ENCODE results near the gene RIN3. TPM values are rescaled to one million over a fixed set of nuclear protein-coding genes. Genes with fewer than 3 reads are reported as not detected.

The RIN3 gene
- total RNA-seq, 1 donor from 2014 or later = 28.0 TPM

DNA sequence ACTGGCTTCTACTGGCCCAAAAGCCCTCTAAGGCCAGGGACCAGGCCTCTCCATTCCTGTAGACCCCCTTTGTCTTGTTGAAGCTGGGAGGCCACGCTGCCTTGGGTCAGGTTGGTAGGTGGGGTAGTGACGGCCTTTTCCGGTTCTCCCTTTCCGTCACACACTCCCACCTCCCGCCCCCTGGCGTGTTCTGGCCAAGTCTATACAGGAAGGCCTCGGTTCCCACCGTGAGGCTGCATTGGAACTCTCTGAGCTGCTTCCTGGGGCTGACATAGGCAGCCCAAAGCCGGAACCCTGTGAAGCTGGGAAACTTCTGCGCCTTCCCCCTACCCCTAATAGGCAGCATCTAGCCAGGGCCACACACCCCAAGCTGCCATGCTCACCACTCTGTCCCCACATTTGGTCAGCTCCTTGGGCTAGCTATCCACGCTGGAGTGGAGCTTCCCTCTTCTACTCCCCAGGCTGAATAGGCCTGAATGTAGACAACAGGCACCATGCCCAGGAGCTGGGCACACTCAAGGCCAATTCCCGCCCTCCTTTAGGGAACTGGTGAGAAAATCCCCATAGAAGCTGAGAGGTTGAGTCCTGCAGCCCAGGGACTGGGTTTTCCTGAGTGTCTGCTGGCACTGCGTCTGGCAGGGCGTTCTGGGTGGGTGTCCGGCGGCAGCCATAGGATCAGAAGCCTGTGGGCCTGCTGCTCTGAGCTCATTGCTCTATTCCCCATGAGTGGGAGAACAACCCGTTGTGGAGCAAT is 35.7 kb downstream of the RIN3 start:
- Mint-ChIP-seq H3K27me3 (ENCODE audit: low read depth, unreplicated experiment) (no peaks in the 10 kb centered on the region), H3K4me3 (ENCODE audit: unreplicated experiment) (no peak overlapping the region), H3K9me3 (ENCODE audit: unreplicated experiment) (no peaks in the 10 kb centered on the region), H3K27ac (ENCODE audit: unreplicated experiment) (no peak overlapping the region), H3K36me3 (ENCODE audit: low read depth, unreplicated experiment) (peaks cover 1% of the 10 kb centered on the region), H3K4me1 (ENCODE audit: low read depth, unreplicated experiment) (peaks cover 19% of the 10 kb centered on the region)
- Histone ChIP-seq H4K20me1 (ENCODE audit: insufficient read depth, low read length) (peaks cover 11% of the 10 kb centered on the region), H2AFZ (ENCODE audit: low read depth, low read length) (no peak overlapping the region), H3K27me3 (ENCODE audit: insufficient read depth, low read length) (no peaks in the 10 kb centered on the region), H3K4me1 (ENCODE audit: insufficient read depth, low read length) (peaks cover 12% of the 10 kb centered on the region), H3K79me2 (ENCODE audit: insufficient read depth, low read length) (no peaks in the 10 kb centered on the region), H3K36me3 (ENCODE audit: insufficient read depth, low read length) (no peaks in the 10 kb centered on the region), H3K9me3 (ENCODE audit: insufficient read depth, low read depth, low read length) (no peaks in the 10 kb centered on the region), H3K4me3 (ENCODE audit: insufficient read depth, low read depth, low read length) (no peak overlapping the region), H3K9ac (ENCODE audit: low read length) (no peak overlapping the region), H3K4me2 (ENCODE audit: low read length) (no peak overlapping the region), H3K27ac (ENCODE audit: low read depth, low read length) (no peak overlapping the region)
- no peak for FAIRE-seq
- no peak for DNase-seq (ENCODE audit: low read depth)
- no peak for TF ChIP-seq CTCF (IDR thresholded peaks at IDR 0.05; ENCODE audit: insufficient read depth, low read depth, low read length)
- TF ChIP-seq EZH2 (IDR thresholded peaks at IDR 0.05; ENCODE audit: insufficient read depth, low read length) = no peak

DNA sequence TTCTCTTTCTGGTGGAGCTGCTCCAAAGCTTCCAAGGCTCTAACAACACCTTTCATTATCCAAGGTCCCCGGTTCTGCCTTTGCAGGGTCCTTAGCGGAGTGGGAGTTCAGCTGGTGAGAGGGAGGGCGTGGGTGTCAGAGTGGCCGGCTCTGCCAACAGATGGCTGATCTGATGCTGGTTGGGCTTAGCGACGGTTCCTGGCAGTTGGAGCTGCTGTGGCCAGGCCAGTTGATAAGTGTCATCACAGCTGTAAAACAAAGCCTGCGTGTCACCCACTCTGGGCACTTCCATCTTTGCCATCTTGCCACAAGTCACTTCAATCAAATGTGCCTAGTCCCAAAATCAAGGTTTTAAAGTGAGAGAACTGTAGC is 36.3 kb downstream of the RIN3 start:
- Histone ChIP-seq H3K36me3 (ENCODE audit: insufficient read depth, low read length) (no peaks in the 10 kb centered on the region), H3K27ac (ENCODE audit: low read depth, low read length) (no peak overlapping the region), H4K20me1 (ENCODE audit: insufficient read depth, low read length) (peaks cover 11% of the 10 kb centered on the region), H3K9ac (ENCODE audit: low read length) (no peak overlapping the region), H3K79me2 (ENCODE audit: insufficient read depth, low read length) (no peaks in the 10 kb centered on the region), H2AFZ (ENCODE audit: low read depth, low read length) (no peak overlapping the region), H3K4me2 (ENCODE audit: low read length) (no peak overlapping the region), H3K4me3 (ENCODE audit: insufficient read depth, low read depth, low read length) (no peak overlapping the region), H3K9me3 (ENCODE audit: insufficient read depth, low read depth, low read length) (no peaks in the 10 kb centered on the region), H3K27me3 (ENCODE audit: insufficient read depth, low read length) (no peaks in the 10 kb centered on the region), H3K4me1 (ENCODE audit: insufficient read depth, low read length) (peaks cover 12% of the 10 kb centered on the region)
- TF ChIP-seq CTCF (IDR thresholded peaks at IDR 0.05; ENCODE audit: insufficient read depth, low read depth, low read length) (no peak), EZH2 (IDR thresholded peaks at IDR 0.05; ENCODE audit: insufficient read depth, low read length) (no peak)
- Mint-ChIP-seq H3K9me3 (ENCODE audit: unreplicated experiment) (no peaks in the 10 kb centered on the region), H3K4me3 (ENCODE audit: unreplicated experiment) (no peak overlapping the region), H3K36me3 (ENCODE audit: low read depth, unreplicated experiment) (peaks cover 1% of the 10 kb centered on the region), H3K27me3 (ENCODE audit: low read depth, unreplicated experiment) (no peaks in the 10 kb centered on the region), H3K4me1 (ENCODE audit: low read depth, unreplicated experiment) (peaks cover 19% of the 10 kb centered on the region), H3K27ac (ENCODE audit: unreplicated experiment) (no peak overlapping the region)
- DNase-seq (ENCODE audit: low read depth) (peak; percentile 46), FAIRE-seq (no peak)

All from astrocyte (in vitro differentiated cells and primary cell).